Stimulated activated CD4-positive, alpha-beta T cell treated with anti-CD3 and anti-CD28 coated beads, Interleukin-1b, Interleukin-23, amount 100 ng/mL, for 1 hour (primary cell): ENCODE measurements around the gene RGS12.
"Not testable (repeated sequence)": the region's sequence is repeated elsewhere in the genome, so short reads cannot be mapped to it uniquely, and the experiment has no call there.

Experiments used
- DNase-seq, 2 donors: peaks; one replicate each; pipeline ENCODE4 v3.0.0-alpha.2; 2020; ENCODE audit warnings: low read depth in 2 of 2

Gene RGS12

DNA sequence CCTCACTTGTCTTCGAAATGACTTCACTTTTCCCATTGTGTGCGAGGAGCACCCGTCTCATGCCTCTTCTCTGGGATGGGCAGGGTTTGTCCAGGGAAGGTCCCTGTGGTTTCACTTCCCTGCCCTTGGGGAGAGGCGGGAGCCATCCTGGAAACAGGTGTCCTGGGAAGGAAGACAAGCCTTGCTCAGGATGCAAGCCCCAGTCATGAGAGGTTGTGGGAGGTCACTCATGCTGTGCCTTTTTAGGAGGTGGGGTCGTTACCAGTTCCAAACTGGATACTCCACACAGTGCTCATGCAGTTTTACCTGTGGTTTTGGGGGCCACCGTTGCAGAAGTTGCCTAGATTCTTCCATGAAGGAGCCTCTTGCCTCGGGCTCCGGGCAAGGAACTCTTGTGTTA is 3.8 kb downstream of the RGS12 start:
- no peak for DNase-seq

DNA sequence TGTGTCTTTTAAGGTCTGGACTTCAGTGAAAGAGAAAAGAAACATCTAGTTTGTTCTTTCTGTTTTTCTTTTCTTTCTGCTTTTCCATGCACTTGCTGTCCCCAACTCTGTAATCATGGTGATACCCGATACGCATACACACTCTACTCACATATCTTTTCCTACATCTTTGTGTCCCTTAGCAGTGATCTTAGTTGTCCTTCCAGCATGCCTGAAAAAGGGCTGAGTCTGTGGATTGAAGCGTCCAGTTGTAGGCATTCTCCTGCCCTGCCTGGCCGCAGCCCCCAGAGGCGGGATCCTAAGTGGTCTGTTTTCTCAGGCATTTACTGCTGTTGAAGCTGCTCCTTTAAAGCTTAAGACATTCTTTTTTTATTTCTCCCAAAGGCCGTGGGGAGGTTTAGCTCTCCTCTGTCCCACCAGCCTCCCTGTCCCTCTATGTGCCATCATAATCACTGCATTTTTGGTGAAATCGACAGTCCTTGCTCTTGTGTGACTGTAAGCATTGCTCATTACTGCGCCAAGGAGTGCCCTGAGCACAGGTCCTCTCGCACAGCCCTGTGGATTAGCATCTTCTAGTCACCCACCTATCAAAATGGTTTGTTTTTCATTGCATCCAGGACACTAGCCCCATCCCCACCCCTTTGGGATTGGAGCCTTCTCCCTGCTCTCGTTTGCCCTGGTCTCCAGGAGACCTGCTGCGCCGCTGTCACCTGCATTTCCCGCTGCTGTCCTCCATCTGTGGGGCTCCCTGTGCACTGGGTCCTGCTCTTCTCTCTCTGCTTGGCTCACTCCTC is 4.4 kb downstream of the RGS12 start:
- DNase-seq: no peak

GRCh38 chr4:3299122-3299975 is 6.5 kb downstream of the RGS12 start:
- no peak for DNase-seq

DNA sequence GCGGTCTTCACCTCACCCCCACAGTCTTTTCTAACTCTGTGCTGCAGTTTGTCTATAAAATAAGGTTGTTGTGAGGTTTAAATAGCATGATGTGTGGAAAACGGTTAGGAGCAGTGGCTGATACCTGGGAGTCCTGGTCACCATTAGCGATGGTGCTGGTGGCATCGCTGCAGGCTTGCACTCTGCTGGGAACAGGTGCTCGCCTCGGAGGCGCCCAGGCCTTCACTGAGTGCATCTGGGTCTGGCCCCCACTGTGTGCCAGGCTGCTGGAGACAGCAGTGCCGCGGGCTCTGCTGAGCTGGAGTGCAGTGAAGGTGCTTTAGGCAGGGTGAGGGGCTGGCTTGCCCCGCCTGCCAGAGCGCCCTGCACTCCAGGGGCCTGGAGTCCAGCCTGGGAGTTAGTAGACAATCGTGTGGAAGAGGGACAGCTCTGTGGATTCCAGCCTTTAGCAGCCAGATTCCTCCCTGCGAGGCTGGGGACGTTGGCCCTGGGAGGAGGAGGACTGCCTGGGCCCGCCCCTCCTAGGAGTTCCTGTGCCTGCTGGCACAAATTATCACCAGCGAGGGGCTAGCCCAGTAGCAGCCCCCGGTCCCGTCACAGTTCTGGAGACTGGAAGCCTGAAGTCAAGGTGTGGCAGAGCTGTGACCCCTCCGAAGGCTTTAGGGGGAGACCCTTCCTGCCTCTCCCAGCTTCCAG is 7.3 kb downstream of the RGS12 start:
- no peak for DNase-seq

DNA sequence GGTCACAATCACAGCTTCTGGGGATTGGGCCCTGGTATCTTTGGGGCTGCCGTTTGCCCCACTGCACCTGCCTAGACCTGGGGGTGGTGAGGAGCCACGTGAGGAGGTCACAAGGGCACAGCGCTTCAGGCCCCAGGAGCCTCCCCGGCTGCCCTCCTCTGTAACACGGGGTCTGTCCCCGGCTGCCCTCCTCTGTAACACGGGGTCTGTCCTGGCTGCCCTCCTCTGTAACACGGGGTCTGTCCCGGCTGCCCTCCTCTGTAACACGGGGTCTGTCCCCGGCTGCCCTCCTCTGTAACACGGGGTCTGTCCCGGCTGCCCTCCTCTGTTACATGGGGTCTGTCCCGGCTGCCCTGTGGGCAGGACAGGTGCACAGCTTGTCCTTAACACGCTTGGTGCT is 8.1 kb downstream of the RGS12 start:
- not testable (repeated sequence) for DNase-seq

GRCh38 chr4:3301450-3302172 is 8.8 kb downstream of the RGS12 start:
- DNase-seq: no peak

- DNase-seq: peak in 1 of 2 donors; percentile 23
Observed at GRCh38 chr4:3302173-3302785, 9.5 kb downstream of the RGS12 start.

GRCh38 chr4:3302786-3303564 is 10.2 kb downstream of the RGS12 start:
- no peak for DNase-seq

DNA sequence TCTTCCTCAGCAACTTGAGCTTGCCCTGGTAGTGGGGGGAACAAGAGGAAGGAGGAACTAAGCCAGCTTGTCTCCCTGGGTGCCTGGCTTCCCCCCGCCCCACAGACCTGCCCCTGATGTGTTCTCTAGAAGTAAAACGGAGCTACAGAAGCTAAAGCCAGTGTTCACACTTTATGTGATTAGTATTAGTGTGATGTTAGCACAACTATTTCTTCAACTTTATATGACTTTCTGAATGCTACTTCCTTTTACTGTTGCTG is 10.7 kb downstream of the RGS12 start:
- no peak for DNase-seq

GRCh38 chr4:3303923-3304710 is 11.3 kb downstream of the RGS12 start:
- DNase-seq: no peak

- no peak for DNase-seq
Observed at GRCh38 chr4:3304831-3305609, 12.2 kb downstream of the RGS12 start.

DNA sequence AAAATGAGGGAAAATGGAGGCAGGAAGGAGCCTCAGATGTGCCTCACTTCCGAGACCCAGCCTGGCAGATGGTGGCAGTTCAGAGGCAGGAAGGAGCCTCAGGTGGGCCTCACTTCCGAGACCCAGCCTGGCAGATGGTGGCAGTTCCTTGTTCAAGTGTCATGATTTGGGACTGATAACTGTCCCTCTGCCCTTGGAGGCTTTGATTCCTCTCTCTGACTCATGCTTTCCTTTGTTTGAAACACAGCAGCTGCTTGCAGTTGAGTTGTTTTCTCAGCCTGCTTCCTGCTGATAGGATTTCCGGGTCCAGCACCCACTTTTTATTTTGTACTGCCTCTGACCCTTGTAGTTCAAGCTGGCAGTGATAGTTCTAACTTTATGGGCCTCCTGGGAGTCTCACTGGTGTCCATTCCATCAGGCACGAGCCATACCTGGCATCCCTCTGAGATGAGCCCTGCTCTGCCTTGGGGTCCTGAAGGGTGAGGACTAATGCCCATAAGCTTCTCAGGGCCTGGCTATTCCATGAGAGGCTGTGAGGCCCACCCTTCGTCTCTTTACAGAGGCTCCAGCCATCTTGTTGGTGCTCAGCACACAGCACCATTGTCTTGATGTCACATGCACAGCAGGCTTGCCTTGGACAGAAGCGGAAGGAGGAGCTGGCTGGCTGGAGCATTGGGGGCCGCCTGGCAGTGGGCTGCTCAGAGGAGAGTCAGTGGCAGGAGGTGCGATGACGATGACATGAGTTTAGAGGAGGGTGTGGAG is 13.0 kb downstream of the RGS12 start:
- no peak for DNase-seq

DNA sequence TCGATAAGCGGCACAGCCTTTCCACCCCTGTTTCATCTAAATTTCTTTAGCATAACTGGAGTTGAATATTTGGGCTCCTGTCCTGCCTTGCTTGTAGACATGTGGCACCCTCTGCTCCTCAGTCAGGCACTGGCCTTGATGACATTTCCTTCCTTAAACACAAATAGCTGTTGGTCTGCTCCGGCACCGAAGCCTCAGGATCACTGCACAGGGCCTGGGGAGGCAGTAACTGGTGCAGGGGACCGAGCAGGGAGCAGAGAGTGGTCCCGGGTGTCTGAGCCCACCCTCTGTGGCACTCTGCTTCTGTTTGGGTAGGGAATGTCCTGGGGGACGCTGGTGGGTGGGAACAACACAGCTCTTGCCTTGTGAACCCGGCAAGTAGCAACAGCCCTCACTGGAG is 13.6 kb downstream of the RGS12 start:
- DNase-seq: no peak

GRCh38 chr4:3307060-3307459 is 14.2 kb downstream of the RGS12 start:
- DNase-seq: no peak

- no peak for DNase-seq
Observed at GRCh38 chr4:3307486-3307885, 14.7 kb downstream of the RGS12 start.

- no peak for DNase-seq
Observed at GRCh38 chr4:3307891-3308575, 15.2 kb downstream of the RGS12 start.

GRCh38 chr4:3308691-3309090 is 15.9 kb downstream of the RGS12 start:
- DNase-seq: no peak
